ENCODE measurements around the gene SLC35C1. TPM values are rescaled to one million over a fixed set of nuclear protein-coding genes. Genes with fewer than 3 reads are reported as not detected.

The SLC35C1 gene
- total RNA-seq, 1 experiment from 2014 or later = 8.9 TPM

DNA sequence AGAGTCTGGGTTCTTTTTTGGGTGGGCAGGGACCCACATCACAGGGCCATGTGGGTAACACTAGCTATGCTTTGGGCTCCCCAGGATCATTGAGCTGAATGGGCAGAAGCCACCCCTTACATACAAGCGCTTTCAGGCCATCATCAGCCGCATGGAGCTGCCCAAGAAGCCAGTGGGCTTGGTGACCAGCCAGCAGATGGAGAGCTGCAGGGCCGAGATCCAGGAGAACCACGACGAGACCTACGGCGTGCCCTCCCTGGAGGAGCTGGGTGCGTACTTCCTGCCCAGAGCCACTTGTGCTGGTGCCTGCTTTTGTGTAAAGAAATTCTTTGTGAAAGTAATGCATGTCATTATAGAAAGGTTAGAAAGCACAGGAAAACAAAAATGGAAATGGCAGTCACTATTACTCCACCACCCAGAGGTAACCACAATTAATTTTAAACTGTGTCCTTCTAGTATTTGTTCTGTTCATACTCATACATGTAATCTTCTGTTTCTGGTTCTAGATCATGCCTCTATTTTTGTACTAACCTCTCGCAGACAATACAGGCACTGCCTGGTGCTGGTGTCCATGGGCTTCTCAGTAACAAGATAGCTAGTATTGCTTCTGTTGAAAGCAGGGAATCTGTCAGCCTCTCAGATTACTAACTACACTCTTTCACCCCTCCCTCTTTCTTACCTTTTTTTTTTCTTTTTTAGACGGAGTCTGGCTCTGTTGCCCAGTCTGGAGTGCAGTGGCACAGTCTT lies 56.0 kb downstream of the SLC35C1 start:
- Histone ChIP-seq H3K4me2 (ENCODE audit: insufficient read depth, insufficient read length, low read length) (no peak overlapping the region), H3K79me1 (ENCODE audit: insufficient read depth, low read depth, low read length, poor library complexity, severe bottlenecking) (no peaks in the 10 kb centered on the region), H4K8ac (replicated peaks; ENCODE audit: insufficient read length, low read depth, low read length) (no peak overlapping the region), H3K79me2 (ENCODE audit: insufficient read depth, low read length) (no peaks in the 10 kb centered on the region), H2BK20ac (ENCODE audit: low read depth, low read length, poor library complexity, severe bottlenecking) (no peak overlapping the region), H3K18ac (ENCODE audit: insufficient read length, low read depth, low read length) (no peak overlapping the region), H4K91ac (ENCODE audit: insufficient read length, low read depth, low read length) (no peak overlapping the region), H3K4ac (ENCODE audit: low read depth, low read length) (no peak overlapping the region), H2AK5ac (ENCODE audit: insufficient read length, low read length) (no peak overlapping the region), H3K27me3 (ENCODE audit: insufficient read depth, low read length) (no peaks in the 10 kb centered on the region), H4K20me1 (ENCODE audit: control insufficient read depth, insufficient read depth, insufficient read length) (no peaks in the 10 kb centered on the region), H3T11ph (ENCODE audit: low read length) (no peak overlapping the region), H2BK15ac (ENCODE audit: low read depth, low read length) (no peak overlapping the region), H3K27ac (ENCODE audit: insufficient read length, low read depth, low read length) (no peak overlapping the region), H3K9me3 (ENCODE audit: control insufficient read depth, low read depth, low read length) (no peaks in the 10 kb centered on the region), H2BK5ac (ENCODE audit: insufficient read length, low read length) (no peak overlapping the region), H2BK12ac (ENCODE audit: insufficient read length, low read depth, low read length) (no peak overlapping the region), H4K5ac (ENCODE audit: insufficient read length, low read depth, low read length) (no peak overlapping the region), H3K23me2 (ENCODE audit: insufficient read length, low read depth, low read length, poor library complexity, severe bottlenecking) (no peaks in the 10 kb centered on the region), H3K9ac (ENCODE audit: extremely low read depth, insufficient read length, low read length) (no peak overlapping the region), H3K56ac (ENCODE audit: insufficient read length, low read depth, low read length) (no peak overlapping the region), H2AFZ (ENCODE audit: low read length) (no peak overlapping the region), H3K4me1 (ENCODE audit: insufficient read depth, low read length) (peaks cover 4% of the 10 kb centered on the region), H3K23ac (ENCODE audit: insufficient read length, low read depth, low read length) (no peak overlapping the region), H2BK120ac (ENCODE audit: low read depth, low read length, poor library complexity, severe bottlenecking) (no peak overlapping the region), H3K14ac (ENCODE audit: insufficient read depth, low read length) (no peak overlapping the region)
- TF ChIP-seq, protein P1, sequence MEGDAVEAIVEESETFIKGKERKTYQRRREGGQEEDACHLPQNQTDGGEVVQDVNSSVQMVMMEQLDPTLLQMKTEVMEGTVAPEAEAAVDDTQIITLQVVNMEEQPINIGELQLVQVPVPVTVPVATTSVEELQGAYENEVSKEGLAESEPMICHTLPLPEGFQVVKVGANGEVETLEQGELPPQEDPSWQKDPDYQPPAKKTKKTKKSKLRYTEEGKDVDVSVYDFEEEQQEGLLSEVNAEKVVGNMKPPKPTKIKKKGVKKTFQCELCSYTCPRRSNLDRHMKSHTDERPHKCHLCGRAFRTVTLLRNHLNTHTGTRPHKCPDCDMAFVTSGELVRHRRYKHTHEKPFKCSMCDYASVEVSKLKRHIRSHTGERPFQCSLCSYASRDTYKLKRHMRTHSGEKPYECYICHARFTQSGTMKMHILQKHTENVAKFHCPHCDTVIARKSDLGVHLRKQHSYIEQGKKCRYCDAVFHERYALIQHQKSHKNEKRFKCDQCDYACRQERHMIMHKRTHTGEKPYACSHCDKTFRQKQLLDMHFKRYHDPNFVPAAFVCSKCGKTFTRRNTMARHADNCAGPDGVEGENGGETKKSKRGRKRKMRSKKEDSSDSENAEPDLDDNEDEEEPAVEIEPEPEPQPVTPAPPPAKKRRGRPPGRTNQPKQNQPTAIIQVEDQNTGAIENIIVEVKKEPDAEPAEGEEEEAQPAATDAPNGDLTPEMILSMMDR (conservative IDR thresholded peaks at IDR 0.05) = no peak
- Mint-ChIP-seq H3K36me3 (ENCODE audit: insufficient read depth in 1 of 3, low read depth in 3 of 3) (peaks cover 8 to 53% (median 51%) of the 10 kb centered on the region in 3 experiments; a peak in 6 of 7 replicates), H3K27me3 (ENCODE audit: low read depth) (no peaks in the 10 kb centered on the region), H3K4me1 (peaks cover 8 to 24% of the 10 kb centered on the region in 2 experiments), H3K4me3 (no peak overlapping the region), H3K27ac (no peak overlapping the region; a peak in 1 of 7 replicates), H3K9me3 (no peaks in the 10 kb centered on the region)
- WGBS (ENCODE audit: extremely low coverage, insufficient read length, low lambda C conversion rate) = no CpG with 5 or more reads among the region's 10 CpGs
- DNase-seq = no peak

Other genes starting within 250 kb of the SLC35C1 start
- 0.39 and 0.57 TPM in 2 replicates for gene CHST1, start 139.5 kb upstream of the SLC35C1 start, total RNA-seq (2021)
- 14.4 and 14.5 TPM in 2 replicates for gene CRY2, start 42.3 kb downstream of the SLC35C1 start, total RNA-seq (2021)
- 30.1 and 30.2 TPM in 2 replicates for gene MAPK8IP1, start 80.5 kb downstream of the SLC35C1 start, total RNA-seq (2021)
- 2.1 and 2.2 TPM in 2 replicates for gene FREY1, start 102.1 kb downstream of the SLC35C1 start, total RNA-seq (2021)
- gene PEX16, start 112.7 kb downstream of the SLC35C1 start, total RNA-seq (2021) = 28.6 and 30.8 TPM in 2 replicates
- 95.6 and 108 TPM in 2 replicates for gene LARGE2, start 117.5 kb downstream of the SLC35C1 start, total RNA-seq (2021)

Measured in H9 (cell line).